ENCODE results near the gene LONP1. TPM values are rescaled to one million over a fixed set of nuclear protein-coding genes. Genes with fewer than 3 reads are reported as not detected.
"Not testable (repeated sequence)": the region's sequence is repeated elsewhere in the genome, so short reads cannot be mapped to it uniquely, and the experiment has no call there.

The LONP1 gene
- total RNA-seq, 2 experiments from 2014 or later = 324 to 342 TPM

- H3K9me3 Mint-ChIP-seq = no peaks in the 10 kb centered on the region
- DNase-seq (no peak), ATAC-seq (no peak)
- intact Hi-C loops (cut with micrococcal nuclease) = no loop called here
- CTCF ChIA-PET = interaction anchor here (1.3 kb wide), 1 partner anchor 52 kb away, joined by 3 read pairs; no protein-coding TSS in a partner anchor
- no peaks in the 10 kb centered on the region for H3K36me3 Mint-ChIP-seq (ENCODE audit: low read depth)
- H3K4me3 Mint-ChIP-seq = no peak overlapping the region
- H3K27ac Mint-ChIP-seq = no peak overlapping the region
- TF ChIP-seq CTCF (IDR thresholded peaks at IDR 0.05) = no peak
- no peaks in the 10 kb centered on the region for H3K4me1 Mint-ChIP-seq (ENCODE audit: low read depth)
- POLR2A ChIA-PET = interaction anchor here (0.6 kb wide), 1 partner anchor 24 kb away, joined by 3 read pairs; no protein-coding TSS in a partner anchor
- H3K27me3 Mint-ChIP-seq = peaks cover 2% of the 10 kb centered on the region
These were observed 22.1 kb upstream of the LONP1 start for GRCh38 chr19:5742051-5742450.

GRCh38 chr19:5738423-5738822 lies 18.5 kb upstream of the LONP1 start:
- no peaks in the 10 kb centered on the region for H3K9me3 Mint-ChIP-seq
- POLR2A ChIA-PET = no interaction called here
- TF ChIP-seq CTCF (IDR thresholded peaks at IDR 0.05) = no peak
- DNase-seq = no peak
- no peaks in the 10 kb centered on the region for H3K36me3 Mint-ChIP-seq (ENCODE audit: low read depth)
- H3K27ac Mint-ChIP-seq = no peak overlapping the region
- CTCF ChIA-PET = interaction anchor here (0.6 kb wide), 1 partner anchor 475 kb away, joined by 4 read pairs; no protein-coding TSS in a partner anchor
- no peak for ATAC-seq
- H3K4me1 Mint-ChIP-seq (ENCODE audit: low read depth) = no peaks in the 10 kb centered on the region
- intact Hi-C loops (cut with micrococcal nuclease) = no loop called here
- H3K27me3 Mint-ChIP-seq = peaks cover 5% of the 10 kb centered on the region
- no peak overlapping the region for H3K4me3 Mint-ChIP-seq

- ATAC-seq; H3K9me3 Mint-ChIP-seq; H3K4me3 Mint-ChIP-seq; intact Hi-C loops (cut with micrococcal nuclease); H3K4me1 Mint-ChIP-seq (ENCODE audit: low read depth); H3K27me3 Mint-ChIP-seq; H3K36me3 Mint-ChIP-seq (ENCODE audit: low read depth); DNase-seq; H3K27ac Mint-ChIP-seq; CTCF ChIA-PET: not testable (repeated sequence)
- POLR2A ChIA-PET = interaction anchor here (2.2 kb wide), 1 partner anchor 15 kb away, joined by 6 read pairs; no protein-coding TSS in a partner anchor
These were observed 13.2 kb upstream of the LONP1 start for GRCh38 chr19:5733172-5733571.

- no peaks in the 10 kb centered on the region for H3K4me1 Mint-ChIP-seq (ENCODE audit: low read depth)
- ChIA-PET POLR2A (no interaction called here), CTCF (interaction anchor here (0.8 kb wide), 1 partner anchor 76 kb away, joined by 3 read pairs; no protein-coding TSS in a partner anchor)
- no peak for DNase-seq
- no peak overlapping the region for H3K27ac Mint-ChIP-seq
- no peak overlapping the region for H3K4me3 Mint-ChIP-seq
- intact Hi-C loops (cut with micrococcal nuclease) = no loop called here
- H3K36me3 Mint-ChIP-seq (ENCODE audit: low read depth) = no peaks in the 10 kb centered on the region
- peaks cover 4% of the 10 kb centered on the region for H3K27me3 Mint-ChIP-seq
- no peak for TF ChIP-seq CTCF (IDR thresholded peaks at IDR 0.05)
- no peaks in the 10 kb centered on the region for H3K9me3 Mint-ChIP-seq
- ATAC-seq = no peak
These were observed 7.6 kb upstream of the LONP1 start for GRCh38 chr19:5727453-5728050.

GRCh38 chr19:5719274-5719960 lies 529 bp downstream of the LONP1 start:
- H3K4me3 Mint-ChIP-seq = peak overlapping the region; percentile 92
- H3K27me3 Mint-ChIP-seq = no peaks in the 10 kb centered on the region
- no peak for TF ChIP-seq CTCF (IDR thresholded peaks at IDR 0.05)
- ATAC-seq (no peak), DNase-seq (peak; percentile 63)
- CTCF ChIA-PET = interaction anchor here (0.6 to 2.8 kb wide), 8 partner anchors 7 to 184 kb away, joined by 3 to 23 read pairs (median 6); partner anchors contain the start of genes NDUFA11, RPL36, SAFB and SAFB2
- intact Hi-C loops (cut with micrococcal nuclease) = no loop called here
- POLR2A ChIA-PET = interaction anchor here (0.6 to 18.8 kb wide), 14 partner anchors 8 to 373 kb away, joined by 3 to 516 read pairs (median 6); partner anchors contain the start of genes DUS3L, HSD11B1L, NDUFA11 and PRR22
- peak overlapping the region; percentile 97 for H3K27ac Mint-ChIP-seq
- H3K4me1 Mint-ChIP-seq (ENCODE audit: low read depth) = peaks cover 24% of the 10 kb centered on the region
- H3K36me3 Mint-ChIP-seq (ENCODE audit: low read depth) = peaks cover 32% of the 10 kb centered on the region
- no peaks in the 10 kb centered on the region for H3K9me3 Mint-ChIP-seq

All from activated CD8-positive, alpha-beta T cell treated with anti-CD3 and anti-CD28 coated beads for 36 hours (primary cell).